ENCODE results near the gene EPG5. TPM values are rescaled to one million over a fixed set of nuclear protein-coding genes. Genes with fewer than 3 reads are reported as not detected.

EPG5 gene
- total and polyA plus RNA-seq, 7 experiments from 2014 or later, result 6.3 to 54.8 (median 26.8) TPM

DNA sequence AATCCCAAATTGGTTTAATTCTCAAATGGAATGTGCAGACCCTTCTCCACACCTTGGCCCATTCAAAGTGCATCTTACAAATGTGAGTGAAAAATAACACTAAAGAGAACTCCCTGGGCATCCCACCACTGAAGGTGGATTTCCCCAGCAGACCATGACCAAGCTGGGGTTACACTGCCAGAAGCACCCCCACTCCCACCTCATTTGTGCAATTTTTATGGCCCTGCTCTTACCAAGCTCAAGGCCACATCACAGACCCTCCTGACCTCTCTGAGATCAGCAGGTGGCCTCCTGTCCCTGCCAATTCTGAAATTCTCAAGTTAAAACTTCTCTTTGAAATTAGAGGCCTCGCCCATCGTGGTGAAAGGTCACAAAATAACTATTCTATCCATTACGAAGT is 120.0 kb downstream of the EPG5 start:
- Histone ChIP-seq H3K9me3 (ENCODE audit: control insufficient read depth in 2 of 3, low read length in 3 of 3) (no peaks in the 10 kb centered on the region), H3K27me3 (ENCODE audit: control insufficient read depth in 2 of 2, insufficient read depth in 2 of 2, low read length in 2 of 2) (no peaks in the 10 kb centered on the region), H3K27ac (ENCODE audit: low read depth, low read length) (no peak overlapping the region), H3K4me1 (ENCODE audit: control insufficient read depth in 2 of 2, insufficient read depth in 2 of 2, low read length in 2 of 2) (no peaks in the 10 kb centered on the region), H3K4me3 (ENCODE audit: low read length) (no peak overlapping the region), H3K36me3 (ENCODE audit: control insufficient read depth in 2 of 3, insufficient read depth in 3 of 3, low read length in 3 of 3) (peaks cover 0 to 24% (median 2%) of the 10 kb centered on the region in 3 experiments)
- ChIA-PET CTCF (interaction anchor here (0.6 kb wide), 1 partner anchor 190 kb away, joined by 3 read pairs; no protein-coding TSS in a partner anchor), POLR2A (no interaction called here)
- Mint-ChIP-seq H3K27ac (peak overlapping the region in 1 of 9 donors; percentile 79), H3K27me3 (no peaks in the 10 kb centered on the region), H3K4me1 (peaks cover 0 to 11% (median 4%) of the 10 kb centered on the region in 7 donors), H3K4me3 (no peak overlapping the region), H3K9me3 (no peaks in the 10 kb centered on the region), H3K36me3 (peaks cover 4 to 15% (median 9%) of the 10 kb centered on the region in 5 donors)
- DNase-seq (no peak), ATAC-seq (no peak)
- intact Hi-C loops (cut with micrococcal nuclease), result no loop called here

DNA sequence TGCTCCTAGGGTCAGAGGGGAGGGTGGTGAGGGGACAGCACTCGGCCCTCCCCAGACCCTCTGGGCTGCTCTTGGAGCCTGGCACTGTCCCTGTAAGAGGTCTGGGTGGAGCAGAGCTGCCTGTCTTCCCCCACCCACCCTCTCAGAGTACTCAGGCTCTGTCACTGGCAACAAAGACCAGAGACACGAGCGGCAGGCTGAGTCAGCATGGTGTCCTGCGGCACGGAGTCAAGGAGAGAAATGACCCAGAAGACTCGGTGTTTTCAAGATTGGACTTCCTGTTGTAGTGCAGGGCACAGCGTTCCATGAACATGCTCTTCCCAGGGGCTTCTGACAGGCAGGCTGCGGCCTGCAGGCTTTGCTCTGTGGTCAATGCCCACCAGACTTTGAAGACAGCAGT is 121.7 kb downstream of the EPG5 start:
- no peaks in the 10 kb centered on the region for H3K4me1 ChIP-seq (ENCODE audit: control insufficient read depth in 2 of 2, insufficient read depth in 2 of 2, low read length in 2 of 2)
- H3K27ac ChIP-seq (ENCODE audit: low read depth, low read length), result no peak overlapping the region
- DNase-seq (no peak), ATAC-seq (no peak)
- H3K4me3 Mint-ChIP-seq, result no peak overlapping the region
- intact Hi-C loops (cut with micrococcal nuclease), result no loop called here
- no peaks in the 10 kb centered on the region for H3K9me3 ChIP-seq (ENCODE audit: control insufficient read depth in 2 of 3, low read length in 3 of 3)
- ChIA-PET CTCF (no interaction called here), POLR2A (no interaction called here)
- peaks cover 0 to 14% (median 0%) of the 10 kb centered on the region in 3 experiments for H3K36me3 ChIP-seq (ENCODE audit: control insufficient read depth in 2 of 3, insufficient read depth in 3 of 3, low read length in 3 of 3)
- no peak overlapping the region for H3K4me3 ChIP-seq (ENCODE audit: low read length)
- H3K4me1 Mint-ChIP-seq, result peaks cover 0 to 11% (median 5%) of the 10 kb centered on the region in 7 donors
- H3K27me3 Mint-ChIP-seq, result peaks cover 0 to 9% (median 0%) of the 10 kb centered on the region in 5 donors
- peak overlapping the region in 2 of 9 donors; percentile 2 to 56 for H3K27ac Mint-ChIP-seq
- no peaks in the 10 kb centered on the region for H3K9me3 Mint-ChIP-seq
- H3K36me3 Mint-ChIP-seq, result peaks cover 0 to 8% (median 2%) of the 10 kb centered on the region in 5 donors
- no peaks in the 10 kb centered on the region for H3K27me3 ChIP-seq (ENCODE audit: control insufficient read depth in 2 of 2, insufficient read depth in 2 of 2, low read length in 2 of 2)

GRCh38 chr18:45844938-45845337 is 122.2 kb downstream of the EPG5 start:
- no peak for ATAC-seq
- H3K9me3 Mint-ChIP-seq, result no peaks in the 10 kb centered on the region
- peak overlapping the region in 1 of 9 donors; percentile 19 for H3K27ac Mint-ChIP-seq
- H3K4me3 Mint-ChIP-seq, result no peak overlapping the region
- H3K4me3 ChIP-seq (ENCODE audit: low read length), result no peak overlapping the region
- DNase-seq, result no peak
- no peak overlapping the region for H3K27ac ChIP-seq (ENCODE audit: low read depth, low read length)
- no peaks in the 10 kb centered on the region for H3K27me3 ChIP-seq (ENCODE audit: control insufficient read depth in 2 of 2, insufficient read depth in 2 of 2, low read length in 2 of 2)
- CTCF ChIA-PET, result no interaction called here
- H3K36me3 Mint-ChIP-seq, result peaks cover 0 to 5% (median 0%) of the 10 kb centered on the region in 5 donors
- intact Hi-C loops (cut with micrococcal nuclease), result no loop called here
- no peaks in the 10 kb centered on the region for H3K4me1 ChIP-seq (ENCODE audit: control insufficient read depth in 2 of 2, insufficient read depth in 2 of 2, low read length in 2 of 2)
- peaks cover 0 to 13% (median under 1%) of the 10 kb centered on the region in 5 donors for H3K27me3 Mint-ChIP-seq
- H3K4me1 Mint-ChIP-seq, result peaks cover 0 to 11% (median 5%) of the 10 kb centered on the region in 7 donors
- POLR2A ChIA-PET, result no interaction called here
- H3K36me3 ChIP-seq (ENCODE audit: control insufficient read depth in 2 of 3, insufficient read depth in 3 of 3, low read length in 3 of 3), result peaks cover 0 to 10% (median 0%) of the 10 kb centered on the region in 3 experiments
- no peaks in the 10 kb centered on the region for H3K9me3 ChIP-seq (ENCODE audit: control insufficient read depth in 2 of 3, low read length in 3 of 3)

DNA sequence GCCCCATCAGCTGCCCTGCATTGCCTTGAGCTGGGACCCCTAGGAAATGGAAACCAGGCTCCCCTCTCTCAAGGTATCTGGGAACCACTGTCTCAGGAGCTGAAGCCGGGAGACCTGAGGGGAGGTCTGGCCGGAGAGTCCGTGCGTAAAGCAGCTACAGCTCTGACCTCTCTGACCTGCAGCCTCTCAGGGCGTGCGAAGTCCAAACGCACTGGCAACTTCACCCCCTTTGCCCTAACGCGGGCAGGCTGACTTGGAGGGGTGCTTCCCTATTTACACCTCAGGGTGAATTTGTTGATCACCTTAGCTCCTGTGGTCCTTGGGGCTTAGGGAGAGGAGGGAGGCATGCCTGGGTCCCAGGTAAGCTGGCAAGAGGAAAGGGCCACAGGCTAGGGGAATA is 124.1 kb downstream of the EPG5 start:
- Mint-ChIP-seq H3K27me3 (peaks cover 12 to 29% (median 15%) of the 10 kb centered on the region in 5 donors), H3K4me3 (no peak overlapping the region), H3K27ac (no peak overlapping the region), H3K4me1 (peaks cover 5 to 23% (median 10%) of the 10 kb centered on the region in 7 donors), H3K9me3 (no peaks in the 10 kb centered on the region), H3K36me3 (peaks cover 0 to 1% (median 0%) of the 10 kb centered on the region in 5 donors)
- no peaks in the 10 kb centered on the region for H3K9me3 ChIP-seq (ENCODE audit: control insufficient read depth in 2 of 3, low read length in 3 of 3)
- CTCF ChIA-PET, result no interaction called here
- ATAC-seq (no peak), DNase-seq (no peak)
- no peak overlapping the region for H3K4me3 ChIP-seq (ENCODE audit: low read length)
- H3K4me1 ChIP-seq (ENCODE audit: control insufficient read depth in 2 of 2, insufficient read depth in 2 of 2, low read length in 2 of 2), result no peaks in the 10 kb centered on the region
- H3K36me3 ChIP-seq (ENCODE audit: control insufficient read depth in 2 of 3, insufficient read depth in 3 of 3, low read length in 3 of 3), result no peaks in the 10 kb centered on the region
- H3K27ac ChIP-seq (ENCODE audit: low read depth, low read length), result no peak overlapping the region
- no peaks in the 10 kb centered on the region for H3K27me3 ChIP-seq (ENCODE audit: control insufficient read depth in 2 of 2, insufficient read depth in 2 of 2, low read length in 2 of 2)
- POLR2A ChIA-PET, result no interaction called here
- intact Hi-C loops (cut with micrococcal nuclease), result no loop called here

- H3K4me3 ChIP-seq (ENCODE audit: low read length), result no peak overlapping the region
- CTCF ChIA-PET, result no interaction called here
- H3K4me3 Mint-ChIP-seq, result no peak overlapping the region
These were observed 125.2 kb downstream of the EPG5 start for GRCh38 chr18:45841765-45842442.

GRCh38 chr18:45841060-45841764 is 125.9 kb downstream of the EPG5 start:
- H3K27me3 ChIP-seq (ENCODE audit: control insufficient read depth in 2 of 2, insufficient read depth in 2 of 2, low read length in 2 of 2), result peaks cover 0 to 4% of the 10 kb centered on the region in 2 donors

More at GRCh38 chr18:45841765-45842442, 125.2 kb downstream of the EPG5 start:
- peaks cover 5 to 26% (median 10%) of the 10 kb centered on the region in 7 donors for H3K4me1 Mint-ChIP-seq
- intact Hi-C loops (cut with micrococcal nuclease), result no loop called here
- H3K9me3 Mint-ChIP-seq, result no peaks in the 10 kb centered on the region
- no peaks in the 10 kb centered on the region for H3K36me3 Mint-ChIP-seq
- POLR2A ChIA-PET, result no interaction called here
- H3K27me3 Mint-ChIP-seq, result peaks cover 16 to 34% (median 18%) of the 10 kb centered on the region in 5 donors
- no peak for ATAC-seq
- Histone ChIP-seq H3K4me1 (ENCODE audit: control insufficient read depth in 2 of 2, insufficient read depth in 2 of 2, low read length in 2 of 2) (no peaks in the 10 kb centered on the region), H3K27me3 (ENCODE audit: control insufficient read depth in 2 of 2, insufficient read depth in 2 of 2, low read length in 2 of 2) (peaks cover 0 to 4% of the 10 kb centered on the region in 2 donors), H3K9me3 (ENCODE audit: control insufficient read depth in 2 of 3, low read length in 3 of 3) (no peaks in the 10 kb centered on the region), H3K27ac (ENCODE audit: low read depth, low read length) (no peak overlapping the region), H3K36me3 (ENCODE audit: control insufficient read depth in 2 of 3, insufficient read depth in 3 of 3, low read length in 3 of 3) (no peaks in the 10 kb centered on the region)
- peak overlapping the region in 2 of 9 donors; percentile 34 to 37 for H3K27ac Mint-ChIP-seq
- no peak for DNase-seq

More at GRCh38 chr18:45841060-45841764, 125.9 kb downstream of the EPG5 start:
- intact Hi-C loops (cut with micrococcal nuclease), result no loop called here
- H3K9me3 ChIP-seq (ENCODE audit: control insufficient read depth in 2 of 3, low read length in 3 of 3), result no peaks in the 10 kb centered on the region
- no peaks in the 10 kb centered on the region for H3K4me1 ChIP-seq (ENCODE audit: control insufficient read depth in 2 of 2, insufficient read depth in 2 of 2, low read length in 2 of 2)
- H3K4me3 ChIP-seq (ENCODE audit: low read length), result no peak overlapping the region
- no peak for ATAC-seq
- H3K36me3 Mint-ChIP-seq, result no peaks in the 10 kb centered on the region
- no peaks in the 10 kb centered on the region for H3K9me3 Mint-ChIP-seq
- no peak for DNase-seq
- no peak overlapping the region for H3K4me3 Mint-ChIP-seq
- H3K4me1 Mint-ChIP-seq, result peaks cover 5 to 26% (median 10%) of the 10 kb centered on the region in 7 donors
- no peak overlapping the region for H3K27ac Mint-ChIP-seq
- no peak overlapping the region for H3K27ac ChIP-seq (ENCODE audit: low read depth, low read length)
- peaks cover 18 to 41% (median 25%) of the 10 kb centered on the region in 5 donors for H3K27me3 Mint-ChIP-seq
- ChIA-PET CTCF (no interaction called here), POLR2A (no interaction called here)
- no peaks in the 10 kb centered on the region for H3K36me3 ChIP-seq (ENCODE audit: control insufficient read depth in 2 of 3, insufficient read depth in 3 of 3, low read length in 3 of 3)

Measured in naive thymus-derived CD4-positive, alpha-beta T cell (primary cell).